ENCODE results near the gene LPAR2. TPM values are rescaled to one million over a fixed set of nuclear protein-coding genes. Genes with fewer than 3 reads are reported as not detected.

Gene LPAR2
- total and polyA plus RNA-seq, 8 donors: 9.6 to 28.6 (median 11.4) TPM

DNA sequence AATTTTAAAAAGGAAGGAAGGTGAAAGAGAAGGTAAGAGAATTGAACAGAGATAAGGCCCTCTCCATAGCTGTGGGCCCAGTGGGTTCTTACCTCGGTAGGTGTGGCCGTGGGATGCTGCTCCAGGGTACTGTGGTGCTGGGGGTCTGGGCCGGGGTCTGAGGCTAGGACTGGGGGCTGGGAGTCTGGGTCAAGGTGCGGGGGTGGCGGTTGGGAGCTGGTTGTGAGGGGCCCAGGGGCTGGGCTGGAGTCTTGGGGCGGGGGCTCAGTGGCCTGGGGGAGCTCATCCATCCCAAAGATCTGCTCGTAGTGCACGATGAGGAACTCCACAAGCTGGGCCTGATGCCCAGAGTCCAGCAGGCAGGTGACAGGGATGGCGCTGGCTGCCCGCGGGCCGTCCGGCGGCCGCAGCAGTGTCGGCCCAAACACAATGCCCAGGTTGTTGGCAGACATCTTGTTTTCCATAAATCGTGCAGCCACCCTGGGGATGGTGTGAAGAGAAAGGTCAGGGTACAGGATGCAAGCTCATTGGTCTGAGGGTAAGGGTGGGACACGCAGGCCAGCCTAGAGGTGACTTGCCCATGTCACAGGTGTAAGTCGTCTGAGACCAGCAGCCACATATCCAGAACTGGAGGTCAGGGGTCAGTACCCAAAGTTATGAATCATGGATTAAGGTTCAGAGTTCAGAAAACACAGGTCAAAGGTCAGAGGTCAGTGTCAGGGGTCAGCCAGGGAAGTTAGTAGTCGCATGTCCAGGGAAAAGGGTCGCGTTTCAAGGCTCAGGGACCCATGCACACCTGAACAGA, 5.9 kb upstream of the LPAR2 start:
- WGBS, 2 donors: 91 to 95% methylated on average over 22 of the region's 22 CpGs
- ATAC-seq (no peak), DNase-seq (no peak), FAIRE-seq (no peak)
- Histone ChIP-seq H3K4me1 (no peaks in the 10 kb centered on the region), H3K27me3 (no peaks in the 10 kb centered on the region), H3K27ac (no peak overlapping the region), H3K9me3 (no peaks in the 10 kb centered on the region), H3K36me3 (no peaks in the 10 kb centered on the region), H3K4me3 (no peak overlapping the region)
- TF ChIP-seq CTCF (IDR thresholded peaks at IDR 0.05): no peak
- intact Hi-C loops (cut with DNase I): loop anchor here in 1 of 3 donors (10.0 kb wide), 1 partner anchor 89 kb away; no protein-coding TSS in a partner anchor

DNA sequence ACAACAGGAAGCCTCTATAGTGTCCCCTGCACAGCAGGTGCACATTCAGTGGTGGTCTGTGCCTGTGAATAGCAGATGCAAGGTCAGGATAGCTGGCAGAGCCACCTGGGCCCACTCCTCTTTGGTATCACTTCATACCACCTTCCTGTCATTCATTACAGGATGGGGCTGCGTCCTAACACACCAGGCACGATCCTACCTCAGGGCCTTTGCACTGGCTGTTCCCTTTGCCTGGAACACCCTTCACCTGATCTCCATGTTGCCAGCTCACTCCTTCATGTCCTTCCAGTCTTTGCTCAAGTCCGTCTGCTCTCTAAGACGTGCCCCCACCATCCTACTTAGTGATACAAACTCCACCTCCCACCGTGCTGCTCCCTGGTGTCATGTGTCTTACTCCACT, 4.6 kb upstream of the LPAR2 start:
- FAIRE-seq (no peak), ATAC-seq (no peak), DNase-seq (no peak)
- no peaks in the 10 kb centered on the region for H3K36me3 ChIP-seq
- intact Hi-C loops (cut with DNase I): loop anchor here in 1 of 3 donors (10.0 kb wide), 1 partner anchor 88 kb away; no protein-coding TSS in a partner anchor
- H3K4me1 ChIP-seq: no peaks in the 10 kb centered on the region
- H3K4me3 ChIP-seq: no peak overlapping the region
- WGBS, 2 donors: 81 to 90% methylated on average over 5 of the region's 5 CpGs
- no peaks in the 10 kb centered on the region for H3K27me3 ChIP-seq
- no peak for TF ChIP-seq CTCF (IDR thresholded peaks at IDR 0.05)
- H3K27ac ChIP-seq: no peak overlapping the region
- H3K9me3 ChIP-seq: no peaks in the 10 kb centered on the region

DNA sequence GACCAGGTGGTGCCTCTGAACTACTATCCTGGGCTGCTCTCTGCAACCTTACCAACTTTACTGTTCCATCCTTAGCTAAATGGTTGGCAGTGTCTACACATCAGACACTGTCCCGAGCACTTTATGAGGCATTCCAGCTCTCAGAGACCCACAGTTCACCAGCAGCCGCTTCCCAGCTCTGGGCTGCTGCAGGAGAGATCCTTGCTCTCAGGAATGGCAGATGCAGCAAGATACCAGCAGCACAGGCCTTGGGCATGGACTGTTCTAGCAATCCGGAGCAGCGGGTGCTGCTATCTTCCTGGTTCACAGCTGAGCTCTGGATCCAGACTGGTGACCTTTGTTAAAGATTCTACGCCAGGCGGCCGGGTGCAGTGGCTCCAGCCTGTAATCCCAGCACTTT, 3.3 kb upstream of the LPAR2 start:
- no peak for ATAC-seq
- H3K9me3 ChIP-seq: no peaks in the 10 kb centered on the region
- no peaks in the 10 kb centered on the region for H3K36me3 ChIP-seq
- intact Hi-C loops (cut with DNase I): loop anchor here in 1 of 3 donors (10.0 kb wide), 1 partner anchor 87 kb away; no protein-coding TSS in a partner anchor
- no peaks in the 10 kb centered on the region for H3K4me1 ChIP-seq
- 89 to 94% methylated on average over 7 of the region's 7 CpGs for WGBS, 2 donors
- no peak for DNase-seq
- H3K27ac ChIP-seq: no peak overlapping the region
- no peak overlapping the region for H3K4me3 ChIP-seq
- FAIRE-seq: no peak
- TF ChIP-seq CTCF (IDR thresholded peaks at IDR 0.05): no peak
- no peaks in the 10 kb centered on the region for H3K27me3 ChIP-seq

DNA sequence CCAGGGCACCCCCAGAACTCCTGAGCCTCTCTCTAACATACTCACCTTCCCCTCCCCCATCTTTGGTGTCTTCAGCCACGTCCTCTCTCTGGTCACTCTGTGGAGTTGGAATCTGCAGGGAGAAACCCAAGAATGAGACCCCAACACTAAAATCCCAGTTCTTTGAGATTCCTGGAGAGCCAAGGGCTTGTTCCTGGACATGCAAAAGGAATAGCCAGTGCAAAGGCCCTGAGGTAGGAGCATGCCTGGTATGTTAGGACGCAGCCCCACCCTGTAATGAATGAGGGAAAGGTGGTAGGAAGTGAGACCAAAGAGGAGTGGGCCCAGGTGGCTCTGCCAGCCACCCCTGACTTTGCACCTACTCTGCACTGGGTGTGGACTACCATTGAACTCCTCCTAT, 2.4 kb upstream of the LPAR2 start:
- no peak for TF ChIP-seq CTCF (IDR thresholded peaks at IDR 0.05)
- WGBS, 2 donors: 95 to 100% methylated on average over 2 of the region's 2 CpGs
- H3K4me3 ChIP-seq: no peak overlapping the region
- no peaks in the 10 kb centered on the region for H3K4me1 ChIP-seq
- DNase-seq (peak in 1 of 6 donors; percentile 8), FAIRE-seq (no peak), ATAC-seq (no peak)
- intact Hi-C loops (cut with DNase I): loop anchor here in 1 of 3 donors (10.0 kb wide), 1 partner anchor 86 kb away; no protein-coding TSS in a partner anchor
- H3K27ac ChIP-seq: no peak overlapping the region
- H3K36me3 ChIP-seq: no peaks in the 10 kb centered on the region
- no peaks in the 10 kb centered on the region for H3K9me3 ChIP-seq
- H3K27me3 ChIP-seq: no peaks in the 10 kb centered on the region

- intact Hi-C loops (cut with DNase I): loop anchor here in 1 of 3 donors (10.0 kb wide), 1 partner anchor 85 kb away; no protein-coding TSS in a partner anchor
- DNase-seq: peak in 1 of 6 donors; percentile 66
- Histone ChIP-seq H3K4me1 (no peaks in the 10 kb centered on the region), H3K4me3 (no peak overlapping the region), H3K9me3 (no peaks in the 10 kb centered on the region), H3K27me3 (no peaks in the 10 kb centered on the region), H3K27ac (no peak overlapping the region), H3K36me3 (no peaks in the 10 kb centered on the region)
- WGBS, 2 donors: 96 to 97% methylated on average over 11 of the region's 11 CpGs
- TF ChIP-seq CTCF (IDR thresholded peaks at IDR 0.05): no peak
- ATAC-seq: no peak
- no peak for FAIRE-seq
These were observed 2.0 kb upstream of the LPAR2 start for GRCh38 chr19:19630062-19630414.

All from pancreas (tissue), 10 donors.